Kidney (tissue), 14 donors: ENCODE results near the gene ZBTB8A. TPM values are rescaled to one million over a fixed set of nuclear protein-coding genes. Genes with fewer than 3 reads are reported as not detected.
A peak's percentile ranks its signal among the peaks of the same experiment; 100 is the strongest.

Experiments used
- DNase-seq, 5 donors: peaks; one replicate each; pipeline ENCODE4 v3.0.0-alpha.2; 2013 to 2020
- FAIRE-seq: peaks from 2 replicates; lab custom pipeline; 2012; peaks lifted over from hg19 to GRCh38; lab: Jason Lieb, UNC
- H3K27ac ChIP-seq, 2 donors: one replicate each; pipeline ENCODE4 v1.7.0; 2013; ENCODE audit warnings: low read depth in 2 of 2, low read length in 2 of 2, inconsistent platforms in 1 of 2
- H3K27me3 ChIP-seq: one replicate; pipeline ENCODE4 v1.7.1; 2013; ENCODE audit warnings: low read length, inconsistent platforms; ENCODE audit not compliant: control insufficient read depth, insufficient read depth
- H3K36me3 ChIP-seq, 3 donors: one replicate each; pipeline versions ENCODE4 v1.7.0 to v1.7.1; 2013; ENCODE audit warnings: low read length in 3 of 3, control low read depth in 1 of 3, inconsistent platforms in 1 of 3; ENCODE audit not compliant: insufficient read depth in 3 of 3, control insufficient read depth in 2 of 3
- H3K4me1 ChIP-seq, 3 donors: one replicate each; pipeline versions ENCODE4 v1.7.0 to v1.7.1; 2013; ENCODE audit warnings: low read length in 3 of 3, inconsistent platforms in 1 of 3, low read depth in 1 of 3; ENCODE audit not compliant: control insufficient read depth in 2 of 3, insufficient read depth in 2 of 3
- H3K4me3 ChIP-seq, 3 donors: one replicate each; pipeline versions ENCODE4 v1.7.0 to v1.8.1; 2013; ENCODE audit warnings: low read length in 3 of 3, control low read depth in 1 of 3, inconsistent platforms in 1 of 3
- H3K9ac ChIP-seq, 3 donors: one replicate each; pipeline versions ENCODE4 v1.7.0 to v1.7.1; 2013; ENCODE audit warnings: low read length in 3 of 3, control low read depth in 1 of 3, inconsistent platforms in 1 of 3
- H3K9me3 ChIP-seq, 3 donors: one replicate each; pipeline versions ENCODE4 v1.7.0 to v1.7.1; 2013; ENCODE audit warnings: low read length in 3 of 3, control low read depth in 1 of 3, inconsistent platforms in 1 of 3; ENCODE audit not compliant: control insufficient read depth in 2 of 3, insufficient read depth in 1 of 3
- CTCF ChIP-seq: IDR thresholded peaks from 3 replicates; pipeline ENCODE4 v1.5.1; 2012; ENCODE audit warnings: mild to moderate bottlenecking, moderate library complexity, borderline replicate concordance; ENCODE audit not compliant: insufficient read depth; ENCODE audit errors: extremely low read depth
- intact Hi-C: fragments of 100-400 bp; cut with DNase I; formaldehyde crosslinking; loops from one replicate; pipeline ENCODE4 v1.11.1; 2022
- polyA plus RNA-seq: library from polyadenylated mRNA; stranded (reverse); fragments of 350-450 nt; fragmentation: Illumina TruSeq; extraction: RNeasy Lipid Tissue Mini Kit (QIAGEN cat#74804); gene quantifications from one replicate; pipeline ENCODE4 v1.2.3, GENCODE V29; 2014; ENCODE audit warnings: low read depth, low replicate concordance; ENCODE audit not compliant: insufficient read depth
- total RNA-seq: library from RNA; stranded (reverse); fragmentation: NEBNext Ultra II Directional; extraction: Animal tissue kit (Norgen Biotek cat#: 25700); gene quantifications from one replicate; pipeline ENCODE4 v1.2.1, GENCODE V29; 2021
- donor health status: control.
- donor health status: control.
- donor health status: control.
- donor health status: control.
- donor health status: control.
- donor health status: DM: yes; HTN: yes; CAD: no.
- donor health status: Normal renal cell carcinoma (clear cell type).

Gene ZBTB8A
- total and polyA plus RNA-seq, 2 donors from 2014 or later, result 1.8 to 10.4 TPM

- no peak for TF ChIP-seq CTCF
Measured at GRCh38 chr1:32606565-32607371, 67.5 kb downstream of the ZBTB8A start.

GRCh38 chr1:32609180-32609579 is 70.0 kb downstream of the ZBTB8A start:
- H3K9me3 ChIP-seq, result no peaks in the 10 kb centered on the region
- DNase-seq (no peak), FAIRE-seq (no peak)
- no peak for TF ChIP-seq CTCF
- H3K4me1 ChIP-seq, result no peaks in the 10 kb centered on the region
- no peaks in the 10 kb centered on the region for H3K27me3 ChIP-seq
- no peak overlapping the region for H3K27ac ChIP-seq
- no peaks in the 10 kb centered on the region for H3K36me3 ChIP-seq
- no peak overlapping the region for H3K9ac ChIP-seq
- intact Hi-C loops, result no loop called here
- no peak overlapping the region for H3K4me3 ChIP-seq

More at GRCh38 chr1:32606565-32607371, 67.5 kb downstream of the ZBTB8A start:
- Histone ChIP-seq H3K9me3 (no peaks in the 10 kb centered on the region), H3K27me3 (no peaks in the 10 kb centered on the region), H3K36me3 (no peaks in the 10 kb centered on the region), H3K27ac (no peak overlapping the region), H3K4me3 (no peak overlapping the region), H3K4me1 (no peaks in the 10 kb centered on the region), H3K9ac (no peak overlapping the region)
- intact Hi-C loops, result no loop called here
- no peak for FAIRE-seq
- DNase-seq, result no peak

- peak overlapping the region; percentile 68 to 83 (median 83) for H3K4me3 ChIP-seq
- H3K27me3 ChIP-seq, result no peaks in the 10 kb centered on the region
- peak overlapping the region; percentile 5 to 46 (median 32) for H3K9ac ChIP-seq
- no peak for TF ChIP-seq CTCF
- intact Hi-C loops, result no loop called here
- H3K4me1 ChIP-seq, result no peaks in the 10 kb centered on the region
- no peaks in the 10 kb centered on the region for H3K36me3 ChIP-seq
- no peaks in the 10 kb centered on the region for H3K9me3 ChIP-seq
- no peak overlapping the region for H3K27ac ChIP-seq
- DNase-seq (no peak), FAIRE-seq (no peak)
Measured at GRCh38 chr1:32611859-32612188, 72.6 kb downstream of the ZBTB8A start.
